T-helper 9 cell (primary cell): ENCODE measurements around the gene CTTN.

ENCODE experiments used
- DNase-seq: peaks from one replicate; pipeline ENCODE4 v3.0.0-alpha.2; 2020

The CTTN gene

DNA sequence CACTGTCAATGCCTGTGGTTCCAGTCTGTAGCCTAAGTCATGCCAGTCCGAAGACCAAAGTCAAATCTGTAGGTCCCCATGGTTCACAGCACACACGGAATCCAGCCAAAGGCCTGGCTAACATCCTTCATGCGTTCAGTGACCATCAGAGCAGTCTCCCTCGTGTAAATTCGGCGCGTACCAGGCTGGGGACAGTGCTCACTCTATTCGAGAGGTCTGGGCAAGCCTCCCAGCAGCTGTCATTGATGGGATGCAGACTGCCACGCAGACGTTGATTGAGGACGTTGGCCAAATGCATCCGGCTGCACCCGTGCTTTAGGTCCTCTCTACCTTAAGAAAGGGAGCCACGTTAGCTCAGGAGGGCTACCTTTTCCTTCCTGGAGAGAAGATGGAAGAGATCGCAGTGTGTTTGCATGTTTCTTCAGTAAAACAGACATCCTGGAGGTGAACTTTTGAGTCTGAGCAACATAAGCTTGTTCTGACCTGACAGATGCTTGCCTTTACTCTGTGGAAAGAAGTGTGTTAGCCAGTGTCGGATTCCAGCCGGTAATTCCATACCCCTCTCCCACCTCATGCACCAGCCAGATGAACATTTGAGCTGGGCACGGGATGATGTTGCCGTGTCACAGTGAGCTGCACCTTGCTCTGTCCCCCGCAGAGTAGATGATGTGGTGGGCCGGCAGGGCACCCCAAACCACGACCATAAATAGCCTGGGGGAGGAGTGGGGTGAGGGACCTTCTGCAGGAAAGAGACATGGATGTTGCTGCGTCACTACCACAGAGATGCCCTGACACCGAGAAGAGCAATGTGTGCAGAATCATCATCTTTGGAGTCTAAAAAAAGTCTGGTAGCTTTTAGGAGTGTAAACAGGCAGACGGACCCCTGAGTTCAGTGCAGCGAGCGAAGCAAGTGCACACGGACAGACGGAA, 12.2 kb downstream of the CTTN start:
- no peak for DNase-seq

DNA sequence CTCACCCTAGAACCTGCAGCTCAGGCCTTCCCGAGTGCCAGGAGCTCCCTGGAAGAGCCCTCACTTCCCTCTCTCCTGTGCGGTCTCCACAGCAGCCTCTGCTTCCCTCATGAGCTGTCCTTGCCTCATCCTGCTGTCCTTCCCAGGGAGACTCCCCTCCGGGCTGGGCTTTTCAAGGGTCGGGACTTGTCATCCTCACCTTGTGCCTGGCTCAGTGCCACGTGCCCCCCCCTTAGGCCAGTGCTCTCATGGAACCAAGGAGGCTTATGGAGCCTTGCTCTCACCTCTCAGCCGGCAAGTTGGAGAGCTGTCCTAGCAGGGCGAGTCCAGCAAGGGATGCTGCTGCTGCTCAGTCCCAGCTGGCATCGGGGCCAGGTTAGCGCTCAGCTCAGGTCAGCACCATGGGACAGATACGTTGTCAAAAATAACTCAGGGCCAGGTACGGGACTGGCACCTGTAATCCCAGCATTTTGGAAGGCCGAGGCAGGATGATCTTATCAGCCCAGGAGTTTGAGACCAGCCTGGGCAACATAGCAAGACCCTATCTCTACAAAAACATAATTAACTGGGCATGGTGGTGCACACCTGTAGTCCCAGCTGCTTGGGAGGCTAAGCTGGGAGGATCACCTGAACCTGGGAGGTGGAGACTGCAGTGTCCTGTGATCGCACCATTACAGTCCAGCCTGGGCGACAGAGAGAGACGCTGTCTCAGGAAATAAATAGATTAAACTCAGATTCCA, 13.6 kb downstream of the CTTN start:
- no peak for DNase-seq

DNA sequence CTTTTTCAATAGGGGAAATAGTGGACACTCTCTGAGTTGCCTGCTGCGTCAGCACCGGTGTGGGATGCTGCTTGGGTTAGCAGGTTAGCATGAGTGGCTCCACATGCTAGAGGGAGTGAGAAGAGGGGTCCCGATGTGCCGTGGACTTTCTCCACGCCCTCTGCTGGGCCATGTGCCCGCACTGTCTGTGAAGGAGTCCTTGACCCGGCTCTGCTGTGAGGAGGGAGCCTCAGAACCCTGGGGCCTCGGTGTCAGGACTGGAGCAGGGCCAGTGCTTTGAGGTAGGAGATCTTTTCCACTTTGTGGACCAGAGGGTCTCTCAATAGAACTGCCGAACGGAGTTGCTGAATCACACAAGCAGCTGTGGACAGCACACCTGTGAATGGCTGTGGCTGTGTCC, 14.8 kb downstream of the CTTN start:
- DNase-seq: no peak

DNA sequence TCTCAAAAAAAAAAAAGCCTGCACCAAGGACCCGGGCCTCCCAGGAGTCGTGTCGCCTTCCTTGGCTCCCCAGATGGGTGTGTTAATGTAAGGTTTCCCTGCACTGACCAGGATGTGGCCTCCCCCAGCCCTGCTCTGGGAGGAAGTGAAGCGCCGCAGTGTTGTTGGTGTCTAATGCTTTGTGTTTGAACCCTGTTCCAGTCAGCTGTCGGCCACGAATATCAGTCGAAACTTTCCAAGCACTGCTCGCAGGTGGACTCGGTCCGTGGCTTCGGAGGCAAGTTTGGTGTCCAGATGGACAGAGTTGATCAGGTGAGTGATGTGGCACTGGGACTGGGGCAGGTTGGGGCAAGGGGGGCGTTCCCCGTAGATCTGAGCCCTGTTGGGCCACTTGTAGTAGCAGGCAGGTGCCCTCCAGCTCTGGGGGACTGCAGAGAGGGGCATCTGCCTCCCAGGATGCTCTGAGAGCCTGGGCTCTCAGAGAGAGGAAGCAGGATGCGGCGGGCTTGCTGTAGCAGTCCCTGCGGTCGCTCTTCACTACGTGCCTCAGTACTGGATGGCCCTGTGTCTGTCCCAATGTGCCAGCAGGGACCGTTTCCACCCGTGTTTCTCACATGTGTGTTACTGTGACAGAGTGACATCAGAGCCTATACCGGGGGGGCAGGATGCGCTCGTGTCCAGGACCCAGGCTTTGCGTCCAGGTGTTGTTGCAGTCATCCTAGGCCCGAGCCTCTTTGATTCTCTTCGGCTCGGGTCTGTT, 16.2 kb downstream of the CTTN start:
- DNase-seq: no peak

DNA sequence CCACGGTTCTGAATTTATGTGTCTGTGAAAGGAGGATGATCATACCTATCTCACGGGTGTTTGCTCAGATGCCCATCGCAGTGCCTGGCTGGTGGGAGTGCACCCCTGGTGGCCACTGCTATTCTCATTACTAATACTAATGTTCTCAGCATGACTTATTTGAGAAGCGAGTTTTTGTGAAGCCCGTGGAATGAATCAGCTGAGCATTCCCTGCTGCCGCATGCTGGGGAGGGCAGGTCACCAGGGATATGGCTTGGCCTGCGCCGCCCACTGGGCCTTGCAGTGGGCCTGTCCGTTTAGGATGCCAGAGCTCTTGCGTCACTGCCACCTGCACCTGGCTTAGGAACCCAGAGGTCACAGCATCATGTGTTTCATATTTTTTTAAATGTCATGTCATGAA, 16.9 kb downstream of the CTTN start:
- DNase-seq: no peak

DNA sequence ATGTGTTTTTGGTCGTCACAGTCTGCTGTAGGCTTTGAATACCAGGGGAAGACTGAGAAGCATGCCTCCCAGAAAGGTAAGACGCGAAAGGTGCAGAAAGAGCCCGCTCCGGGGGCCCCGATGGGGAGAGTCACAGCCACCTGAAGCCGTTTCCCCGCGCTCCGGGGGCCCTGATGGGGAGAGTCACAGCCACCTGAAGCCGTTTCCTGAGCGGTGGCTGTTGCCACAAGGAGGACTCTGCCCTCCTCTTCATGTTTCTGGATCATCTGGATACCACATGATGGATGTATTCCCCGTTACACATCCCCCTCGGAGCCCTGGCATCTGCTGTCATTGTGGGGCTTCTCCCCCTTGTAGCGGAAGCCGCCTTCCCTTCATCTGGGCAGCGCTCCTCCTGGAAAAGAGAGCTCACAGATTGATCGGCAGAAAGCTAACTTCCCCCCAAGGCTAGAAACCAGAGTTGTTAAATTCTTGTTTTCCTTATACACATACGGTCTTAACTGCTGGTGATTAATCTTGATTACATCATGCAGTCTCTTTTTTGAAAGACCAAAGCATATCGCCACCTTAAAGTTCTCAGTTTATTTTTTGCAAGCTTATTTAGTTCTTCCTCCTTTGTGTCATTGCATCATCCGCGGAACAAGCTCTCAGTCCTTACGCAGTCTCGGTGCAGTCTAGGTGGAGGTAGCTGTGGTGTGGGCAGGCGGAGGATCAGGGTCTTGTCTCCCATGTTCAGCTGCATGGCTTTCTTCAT, 17.5 kb downstream of the CTTN start:
- DNase-seq: no peak

DNA sequence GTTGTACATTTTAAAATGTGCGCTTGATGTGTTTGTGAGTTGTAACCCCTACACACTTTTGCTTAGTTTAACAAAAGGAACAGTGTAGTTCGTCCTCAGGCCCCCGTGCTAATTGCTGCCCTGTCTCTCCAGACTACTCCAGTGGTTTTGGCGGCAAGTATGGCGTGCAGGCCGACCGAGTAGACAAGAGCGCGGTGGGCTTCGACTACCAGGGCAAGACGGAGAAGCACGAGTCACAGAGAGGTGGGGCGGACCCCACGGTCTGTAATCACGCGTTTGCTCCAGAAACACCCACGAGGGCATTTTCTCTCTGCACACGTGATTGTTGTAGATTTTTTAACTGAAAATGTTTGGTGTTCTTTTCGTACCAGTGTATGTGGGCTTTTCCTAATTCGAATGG, 18.6 kb downstream of the CTTN start:
- DNase-seq: no peak

DNA sequence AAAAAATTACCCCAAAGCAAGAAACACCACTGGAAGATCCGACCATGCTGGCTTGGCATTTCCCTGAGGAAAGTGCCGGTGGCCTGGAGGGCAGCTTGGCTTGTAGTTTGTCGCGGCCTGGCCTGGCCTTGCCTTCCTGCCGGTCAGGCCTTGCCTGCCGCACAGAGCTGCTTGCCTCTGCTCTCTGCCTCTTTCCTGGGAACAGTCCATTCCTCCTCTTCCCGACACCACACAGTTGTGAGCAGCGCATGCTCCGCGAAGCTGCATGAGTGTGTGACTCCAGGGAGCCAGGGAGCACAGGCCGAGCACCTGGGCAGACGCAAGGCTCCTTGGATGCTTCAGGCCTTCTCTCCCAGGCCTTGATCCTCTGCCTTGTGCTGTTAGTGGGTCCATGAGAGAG, 19.8 kb downstream of the CTTN start:
- no peak for DNase-seq

DNA sequence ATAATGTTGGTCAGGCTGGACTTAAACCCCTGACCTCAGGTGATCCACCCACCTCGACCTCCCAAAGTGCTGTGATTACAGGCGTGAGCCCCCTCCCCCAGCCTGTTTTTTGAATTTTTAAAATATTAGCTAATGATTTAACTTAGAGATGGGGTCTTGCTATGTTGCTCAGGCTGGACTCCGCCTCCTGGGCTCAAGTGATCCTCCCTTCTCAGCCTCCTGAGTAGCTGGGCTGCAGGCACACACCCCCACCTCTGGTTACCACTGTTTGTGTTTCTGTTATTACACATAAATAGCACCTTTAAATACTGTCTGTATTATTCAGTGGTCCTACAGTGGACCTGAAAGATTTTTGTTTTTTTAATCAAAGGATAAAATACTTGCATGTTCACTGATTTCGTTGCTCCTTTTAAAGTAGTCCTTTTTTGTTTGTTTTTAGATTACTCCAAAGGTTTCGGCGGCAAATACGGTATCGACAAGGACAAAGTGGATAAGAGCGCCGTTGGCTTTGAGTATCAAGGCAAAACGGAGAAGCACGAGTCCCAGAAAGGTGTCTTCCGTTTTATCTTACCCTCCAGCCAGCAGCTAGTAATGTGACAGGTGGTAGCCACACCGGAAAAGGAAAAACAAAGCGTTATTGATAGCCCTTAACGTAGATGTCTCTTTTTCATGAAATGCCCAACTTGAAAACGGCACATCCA, 21.1 kb downstream of the CTTN start:
- DNase-seq: no peak

DNA sequence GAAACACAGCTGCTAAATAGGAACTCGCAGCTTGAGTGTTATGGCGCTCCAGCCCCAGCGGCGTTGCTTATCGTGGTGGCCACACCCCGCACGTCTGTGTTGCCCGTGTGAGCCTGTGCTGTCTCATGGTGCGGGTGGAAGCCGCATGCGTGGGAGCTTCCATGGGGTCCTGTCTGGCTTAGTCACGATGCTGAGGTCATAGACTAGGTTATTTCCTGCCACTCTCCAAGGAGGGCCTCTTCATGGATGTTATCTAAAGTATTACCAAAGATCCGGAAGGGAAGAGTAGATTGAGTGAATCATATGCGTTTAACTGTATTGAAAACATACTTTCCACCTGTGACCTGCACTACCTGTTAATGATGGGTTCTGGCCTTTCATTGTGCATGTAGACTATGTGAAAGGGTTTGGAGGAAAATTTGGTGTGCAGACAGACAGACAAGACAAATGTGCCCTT, 21.7 kb downstream of the CTTN start:
- DNase-seq: no peak

DNA sequence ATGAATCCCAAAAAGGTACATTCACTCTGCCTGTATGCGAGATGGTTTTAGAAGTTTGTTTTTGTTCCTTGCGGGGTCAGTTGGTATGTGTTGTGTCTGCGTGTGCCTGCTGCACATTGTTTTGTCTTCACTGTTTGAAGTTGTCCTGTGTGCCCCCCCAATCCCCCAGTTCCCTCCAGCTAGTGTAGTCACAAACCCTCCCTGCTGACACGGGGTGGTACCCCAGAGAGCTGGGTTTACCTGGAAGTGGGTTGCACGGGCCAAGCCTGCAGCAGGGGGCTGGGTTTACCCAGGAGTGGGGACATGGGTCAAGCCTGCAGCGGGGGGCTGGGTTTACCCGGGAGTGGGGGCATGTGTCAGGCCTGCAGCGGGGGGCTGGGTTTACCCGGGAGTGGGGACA, 22.2 kb downstream of the CTTN start:
- DNase-seq: no peak

DNA sequence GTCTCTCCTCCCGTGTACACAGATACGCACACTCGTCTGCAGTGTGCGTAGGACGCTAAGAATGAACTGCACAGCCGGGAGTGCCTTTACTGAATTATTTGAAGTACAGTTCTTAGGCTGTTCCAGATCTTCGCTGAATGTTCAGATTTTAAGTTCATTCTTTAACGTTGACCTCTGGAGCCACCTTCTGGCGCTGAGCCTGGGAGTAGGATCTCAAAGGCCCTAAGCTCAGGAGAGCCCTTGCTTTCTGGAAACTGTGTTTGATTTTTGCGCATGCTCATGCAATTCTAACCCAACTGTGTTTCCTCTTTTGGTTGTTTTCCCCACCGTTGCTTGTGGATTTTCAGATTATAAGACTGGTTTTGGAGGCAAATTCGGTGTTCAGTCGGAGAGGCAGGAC, 22.8 kb downstream of the CTTN start:
- no peak for DNase-seq

DNA sequence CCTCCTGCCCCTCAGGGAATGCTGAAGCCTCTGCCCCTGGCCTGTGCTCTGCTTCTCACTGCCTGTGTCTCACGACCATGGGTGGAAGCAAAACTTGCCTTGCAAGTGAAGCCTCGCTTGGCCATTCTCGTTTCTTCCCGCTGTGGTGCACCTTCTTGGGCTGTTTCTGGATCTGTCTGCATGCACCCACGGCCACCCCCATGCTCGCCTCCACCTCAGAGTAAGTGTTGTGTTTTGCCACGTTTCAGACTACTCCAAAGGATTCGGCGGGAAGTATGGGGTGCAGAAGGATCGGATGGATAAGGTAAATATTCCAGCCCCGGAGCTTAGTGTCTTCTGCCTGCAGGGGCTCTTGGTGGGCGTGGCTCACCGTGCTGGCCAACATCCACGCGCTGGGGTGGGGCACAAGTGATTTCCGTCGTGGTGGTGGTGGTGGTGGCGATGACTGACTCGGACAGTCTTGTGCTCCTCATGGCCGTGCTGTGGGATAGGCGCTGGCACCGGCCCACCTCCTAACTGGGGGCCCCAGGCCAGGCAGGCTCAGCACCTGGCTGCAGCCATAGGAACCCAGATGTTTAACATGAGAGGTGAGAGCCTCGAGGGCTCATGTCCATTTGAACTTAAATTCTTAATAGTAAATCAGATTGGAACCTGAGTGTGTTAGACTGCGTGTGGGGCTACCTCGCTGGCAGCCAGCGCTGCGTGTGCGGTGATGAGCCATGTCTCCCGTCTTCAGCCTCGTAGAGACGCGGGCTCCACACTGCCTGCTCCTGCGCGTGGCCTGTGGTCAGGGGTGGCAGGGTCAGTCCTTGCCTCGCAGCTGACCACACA, 24.6 kb downstream of the CTTN start:
- DNase-seq: no peak

DNA sequence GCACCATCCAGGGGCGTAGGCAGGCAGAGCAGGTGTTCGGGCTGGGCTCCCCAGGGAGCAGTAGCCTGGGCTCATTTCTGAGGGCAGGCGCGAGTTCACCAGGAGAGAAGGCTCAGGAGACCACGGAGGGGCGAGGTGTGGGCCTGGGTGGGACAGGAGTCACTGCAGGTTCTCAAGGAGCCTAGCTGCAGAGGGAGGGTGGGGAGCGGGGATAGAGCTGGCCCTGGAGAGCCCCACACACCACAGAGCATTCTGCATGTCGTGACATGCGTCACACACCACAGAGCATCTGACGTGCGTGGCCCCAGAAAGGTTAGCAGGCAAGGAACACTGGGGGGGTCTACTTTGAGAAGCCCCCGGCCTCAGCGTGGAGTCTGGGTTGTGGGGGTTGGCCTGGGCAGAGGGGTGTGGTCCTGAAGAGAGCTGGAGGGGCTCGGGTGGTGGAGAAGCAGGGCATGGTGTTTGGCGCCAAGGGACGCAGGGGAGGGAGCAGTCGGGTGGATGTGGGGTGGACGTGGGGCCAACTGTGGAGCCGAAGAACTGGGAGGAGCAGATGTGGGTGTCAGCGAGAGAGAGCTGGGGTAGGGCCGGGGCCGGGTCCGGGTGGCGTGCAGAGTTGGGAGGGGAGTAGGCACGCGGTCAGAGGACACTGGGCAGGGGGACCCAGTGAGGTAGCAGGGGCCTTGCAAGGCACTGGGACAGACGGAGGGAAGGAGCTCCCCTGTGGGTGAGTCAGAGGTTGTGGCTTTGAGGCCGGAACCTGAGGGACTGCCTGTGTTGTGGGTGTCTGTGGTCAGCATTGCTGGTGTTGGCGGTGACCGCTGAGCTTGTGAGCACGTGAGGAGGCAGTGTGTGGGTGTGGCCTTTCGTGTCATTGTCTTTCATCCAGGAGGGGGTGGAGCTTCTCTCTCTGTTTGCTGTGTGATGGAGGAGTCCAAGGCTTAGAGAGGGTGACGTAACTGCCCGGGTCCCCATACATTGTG, 25.5 kb downstream of the CTTN start:
- no peak for DNase-seq

DNA sequence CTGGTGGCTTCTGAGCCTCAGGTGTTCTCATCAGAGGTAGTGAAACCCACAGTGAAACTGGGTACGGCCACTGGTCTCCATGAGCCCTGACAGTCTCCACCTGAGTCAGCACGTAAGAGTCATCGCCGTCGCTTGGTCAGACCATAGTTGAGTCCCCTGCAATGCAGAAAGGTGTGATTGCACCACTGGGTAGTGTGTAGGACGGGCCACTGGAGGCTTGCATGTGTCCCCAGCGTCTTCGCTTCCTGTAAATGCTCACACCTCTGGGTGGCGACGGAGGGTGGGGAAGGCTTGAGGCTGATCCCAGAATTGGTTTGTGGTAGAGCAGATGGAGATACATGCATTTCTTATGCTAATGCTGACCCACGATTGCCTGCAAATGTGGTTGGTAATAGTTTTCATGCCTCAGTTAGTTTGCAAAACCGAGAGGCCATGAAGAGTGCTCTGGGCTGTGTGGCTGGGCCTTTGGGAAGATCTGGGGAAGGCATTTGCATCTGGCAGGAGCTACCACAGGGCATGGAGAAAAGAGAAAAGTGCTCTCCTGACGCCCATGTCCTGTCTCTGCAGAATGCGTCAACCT, 26.5 kb downstream of the CTTN start:
- no peak for DNase-seq

DNA sequence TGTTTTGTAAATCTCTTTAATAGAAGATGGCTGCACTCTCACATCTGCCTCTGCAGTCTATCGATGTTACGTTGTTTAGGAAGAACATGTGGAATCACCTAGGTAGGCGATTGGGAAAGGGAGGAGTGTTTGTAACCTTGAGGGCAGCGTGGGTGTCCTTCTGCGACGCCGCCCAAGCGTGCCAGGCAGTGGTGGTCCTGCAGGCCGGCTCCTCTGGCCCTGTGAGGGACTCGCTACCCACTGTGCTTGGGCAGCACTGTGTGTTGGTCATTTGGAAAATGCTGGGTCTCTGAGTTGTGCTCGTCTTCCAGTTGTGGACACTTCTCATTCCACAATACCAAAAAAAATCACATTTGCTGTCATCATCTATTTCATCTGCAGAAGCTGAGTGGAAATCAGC, 29.1 kb downstream of the CTTN start:
- no peak for DNase-seq

DNA sequence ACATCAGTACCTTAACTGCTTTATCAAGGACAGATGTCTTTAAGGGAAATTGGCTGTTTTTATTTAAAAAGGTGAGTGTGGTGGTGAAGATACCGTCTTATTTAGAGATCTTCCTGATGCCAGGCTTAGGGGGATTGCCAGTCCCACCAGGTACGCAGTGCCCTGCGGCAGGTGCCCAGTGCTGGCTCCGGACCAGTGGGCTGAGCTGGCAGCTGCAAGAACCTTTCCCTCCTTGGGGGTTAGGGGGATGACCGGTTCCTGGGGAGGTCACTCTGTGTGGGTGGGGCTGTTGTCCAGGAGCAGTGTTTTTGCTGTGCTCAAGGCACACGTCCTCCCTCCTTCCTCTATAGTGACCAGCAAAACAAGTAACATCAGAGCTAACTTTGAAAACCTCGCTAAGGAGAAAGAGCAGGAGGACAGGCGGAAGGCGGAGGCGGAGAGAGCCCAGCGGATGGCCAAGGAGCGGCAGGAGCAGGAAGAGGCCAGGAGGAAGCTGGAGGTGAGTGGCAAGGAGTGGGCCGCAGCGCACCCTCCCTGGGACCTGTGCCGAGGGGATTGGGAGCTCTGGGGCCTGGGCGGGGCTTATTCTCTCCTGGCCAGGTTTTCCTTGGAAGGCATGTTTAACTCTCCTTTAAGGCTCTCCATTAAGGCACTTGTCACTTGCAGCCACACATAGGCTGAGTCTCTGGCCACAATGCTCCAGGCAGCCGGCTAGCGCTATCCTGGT, 30.5 kb downstream of the CTTN start:
- DNase-seq: no peak

DNA sequence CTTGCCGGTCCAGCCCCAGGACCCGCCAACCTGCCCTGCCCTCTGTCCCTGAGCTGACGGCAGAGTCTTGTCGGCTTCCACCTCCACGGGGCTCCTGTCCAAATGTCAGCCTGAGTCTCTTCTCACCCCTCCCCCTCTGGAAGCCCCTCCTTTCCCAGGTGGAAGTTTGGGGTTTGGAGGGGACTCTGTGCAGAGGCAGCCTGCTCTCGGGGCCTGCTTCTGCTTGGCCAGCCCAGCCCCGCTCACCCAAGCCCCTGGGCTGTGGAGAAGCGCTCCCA, 31.0 kb downstream of the CTTN start:
- no peak for DNase-seq
